GM19043 (cell line): ENCODE measurements around the gene GPRC5B.

Source experiments
- ATAC-seq: cut with Tn5 transposase; IDR thresholded peaks from one replicate; pipeline ENCODE4 v1.9.1; 2021; ENCODE audit warnings: low read depth; ENCODE audit not compliant: unreplicated experiment

GPRC5B gene

GRCh38 chr16:19884611-19885450 is at the start of gene GPRC5B:
GPRC5B (minus strand) TSS chr16:19884848; CDS start chr16:19872845, 12,003 bp downstream.
- no peak for ATAC-seq

- ATAC-seq = no peak
Observed at GRCh38 chr16:19933740-19934139, 49.1 kb upstream of the GPRC5B start.

GRCh38 chr16:19929062-19929511 is 44.4 kb upstream of the GPRC5B start:
- ATAC-seq = no peak

- no peak for ATAC-seq
Observed at GRCh38 chr16:19928432-19928831, 43.8 kb upstream of the GPRC5B start.

GRCh38 chr16:19926449-19927390 is 42.1 kb upstream of the GPRC5B start:
- no peak for ATAC-seq

GRCh38 chr16:19923396-19923795 is 38.7 kb upstream of the GPRC5B start:
- ATAC-seq = no peak

GRCh38 chr16:19919142-19919541 is 34.5 kb upstream of the GPRC5B start:
- no peak for ATAC-seq

- no peak for ATAC-seq
Observed at GRCh38 chr16:19916064-19916463, 31.4 kb upstream of the GPRC5B start.

- ATAC-seq = no peak
Observed at GRCh38 chr16:19914877-19915276, 30.2 kb upstream of the GPRC5B start.

- ATAC-seq = no peak
Observed at GRCh38 chr16:19913340-19913645, 28.6 kb upstream of the GPRC5B start.

GRCh38 chr16:19912455-19913339 is 28.0 kb upstream of the GPRC5B start:
- ATAC-seq = no peak

GRCh38 chr16:19911747-19912454 is 27.3 kb upstream of the GPRC5B start:
- ATAC-seq = no peak

GRCh38 chr16:19911204-19911603 is 26.6 kb upstream of the GPRC5B start:
- ATAC-seq = no peak

GRCh38 chr16:19909750-19910322 is 25.2 kb upstream of the GPRC5B start:
- no peak for ATAC-seq

GRCh38 chr16:19908921-19909320 is 24.3 kb upstream of the GPRC5B start:
- ATAC-seq = no peak

- peak; percentile 68 for ATAC-seq
Observed at GRCh38 chr16:19907161-19907992, 22.7 kb upstream of the GPRC5B start.

- no peak for ATAC-seq
Observed at GRCh38 chr16:19901164-19901563, 16.5 kb upstream of the GPRC5B start.

- ATAC-seq = no peak
Observed at GRCh38 chr16:19899605-19899955, 14.9 kb upstream of the GPRC5B start.
